HepG2 (cell line): ENCODE data around the gene SAMD4A. TPM values are rescaled to one million over a fixed set of nuclear protein-coding genes. Genes with fewer than 3 reads are reported as not detected.

Experiments
- ATAC-seq: fragments of 200-7000 bp; cut with Tn5 transposase; 3 replicates; pipeline ENCODE4 v1.9.1; 2020; ENCODE audit warnings: mild to moderate bottlenecking, moderate library complexity
- BruUV-seq: library from RNA; stranded (reverse); fragments of 400-500 nt; replicated peaks from 2 replicates; lab custom pipeline; 2021; lab: Mats Ljungman, UMichigan
- CTCF ChIA-PET: fragments of 300-600 bp; formaldehyde crosslinking; extraction: SDS; loops from one replicate; lab custom pipeline; 2021; ENCODE audit warnings: low total read pairs, inconsistent platforms, low intra/inter-chr PET ratio; lab: Yijun Ruan, JAX
- POLR2A ChIA-PET: fragments of 350-600 bp; sonication (Branson Sonifier 250); formaldehyde crosslinking; loops from one replicate; lab custom pipeline; 2020; ENCODE audit warnings: antibody characterized with exemption, inconsistent platforms; lab: Yijun Ruan, JAX
- DNase-seq: peaks from one replicate; pipeline ENCODE4 v3.0.0-alpha.2; 2015; ENCODE audit warnings: low spot score
- FAIRE-seq: peaks from 3 replicates; lab custom pipeline; 2011; peaks lifted over from hg19 to GRCh38; lab: Jason Lieb, UNC
- H2AFZ ChIP-seq: one replicate; pipeline ENCODE4 v1.6.1; 2011; ENCODE audit warnings: low read length, inconsistent platforms
- H3K27ac ChIP-seq: fragments of 300-600 bp; 3 replicates; pipeline ENCODE4 v1.8.0; 2011; ENCODE audit warnings: mixed run types, mild to moderate bottlenecking, mixed read lengths, low read length, inconsistent platforms; ENCODE audit not compliant: insufficient read depth; ENCODE audit errors: extremely low read length
- H3K27me3 ChIP-seq, 2 experiments: fragments of 200-600 bp in 1 of 2; 2 replicates in 1 of 2; 3 replicates in 1 of 2; pipeline versions ENCODE4 v1.6.0 to v1.8.0; 2011; ENCODE audit warnings: low read length in 2 of 2, mild to moderate bottlenecking in 2 of 2, moderate library complexity in 2 of 2, inconsistent platforms in 1 of 2; ENCODE audit not compliant: insufficient read depth in 2 of 2, control insufficient read depth in 1 of 2
- H3K36me3 ChIP-seq, 2 experiments: fragments of 200-600 bp in 1 of 2; replicated peaks in 1 of 2; 2 replicates in 1 of 2; 3 replicates in 1 of 2; pipeline versions ENCODE4 v1.5.1 to v1.8.0; 2011; ENCODE audit warnings: low read length in 2 of 2, inconsistent platforms in 1 of 2; ENCODE audit not compliant: insufficient read depth in 2 of 2, control insufficient read depth in 1 of 2
- H3K4me1 ChIP-seq: 2 replicates; pipeline ENCODE4 v1.5.1; 2012; ENCODE audit warnings: low read length, inconsistent platforms; ENCODE audit not compliant: insufficient read depth
- H3K4me2 ChIP-seq: 2 replicates; pipeline ENCODE4 v1.6.0; 2011; ENCODE audit warnings: low read depth, low read length, inconsistent platforms
- H3K4me3 ChIP-seq, 3 experiments: fragments of 200-600 bp in 1 of 3; sonication (generic), shearing (Covaris generic) in 1 of 3; replicated peaks in 1 of 3; 2 replicates each; pipeline ENCODE4 v1.5.1; 2011 to 2016; ENCODE audit warnings: low read length in 3 of 3, inconsistent platforms in 2 of 3, low read depth in 2 of 3, mild to moderate bottlenecking in 2 of 3, control low read depth in 1 of 3, mixed read lengths in 1 of 3; ENCODE audit not compliant: insufficient read depth in 1 of 3
- H3K79me2 ChIP-seq: one replicate; pipeline ENCODE4 v1.6.1; 2011; ENCODE audit warnings: low read length, inconsistent platforms; ENCODE audit not compliant: insufficient read depth
- H3K9ac ChIP-seq: 2 replicates; pipeline ENCODE4 v1.6.0; 2011; ENCODE audit warnings: mild to moderate bottlenecking, low read depth, low read length, inconsistent platforms; ENCODE audit not compliant: insufficient read depth
- H3K9me3 ChIP-seq: 2 replicates; pipeline ENCODE4 v1.5.1; 2012; ENCODE audit warnings: mild to moderate bottlenecking, low read length
- H4K20me1 ChIP-seq: 2 replicates; pipeline ENCODE4 v1.6.0; 2011; ENCODE audit warnings: inconsistent platforms, mild to moderate bottlenecking, low read length, moderate library complexity; ENCODE audit not compliant: insufficient read depth
- E2F5 ChIP-seq: sonication (generic); formaldehyde crosslinking; conservative IDR thresholded peaks from 2 replicates; pipeline ENCODE4 v1.4.0; 2020; ENCODE audit warnings: missing genetic modification reagents
- GATA4 ChIP-seq: sonication (generic); IDR thresholded peaks from 2 replicates; pipeline ENCODE4 v1.6.1; 2016; ENCODE audit warnings: antibody characterized with exemption, low read depth, borderline replicate concordance
- HDAC1 ChIP-seq: sonication (generic); formaldehyde crosslinking; IDR thresholded peaks from 2 replicates; pipeline ENCODE4 v1.5.1; 2020; ENCODE audit warnings: mild to moderate bottlenecking, missing genetic modification reagents
- NCOA1 ChIP-seq: sonication (generic); formaldehyde crosslinking; IDR thresholded peaks from 2 replicates; pipeline ENCODE4 v1.9.0; 2021; ENCODE audit warnings: missing genetic modification reagents
- NFIC ChIP-seq: IDR thresholded peaks from 2 replicates; pipeline ENCODE4 v1.6.1; 2012; ENCODE audit warnings: mild to moderate bottlenecking, low read length, inconsistent platforms
- NFKBIZ ChIP-seq: IDR thresholded peaks from 2 replicates; pipeline ENCODE4 v1.6.1; 2018; ENCODE audit warnings: missing genetic modification reagents, missing compliant biosample characterization
- RFXAP ChIP-seq: sonication (generic); formaldehyde crosslinking; IDR thresholded peaks from 2 replicates; pipeline ENCODE4 v1.4.0; 2020; ENCODE audit warnings: missing genetic modification reagents, borderline replicate concordance
- RXRA ChIP-seq: sonication (generic); formaldehyde crosslinking; IDR thresholded peaks from 2 replicates; pipeline ENCODE4 v1.5.1; 2020; ENCODE audit warnings: missing genetic modification reagents
- SIN3B ChIP-seq: fragments of 150-350 bp; IDR thresholded peaks from 2 replicates; pipeline ENCODE4 v1.6.1; 2014; ENCODE audit warnings: low read length
- TEAD3 ChIP-seq: optimal IDR thresholded peaks from 2 replicates; pipeline ENCODE3; 2016; ENCODE audit warnings: borderline replicate concordance
- UBTF ChIP-seq: sonication (generic); formaldehyde crosslinking; IDR thresholded peaks from 2 replicates; pipeline ENCODE4 v1.4.0; 2020; ENCODE audit warnings: mild to moderate bottlenecking, missing genetic modification reagents
- ZBTB3 ChIP-seq: sonication (generic); formaldehyde crosslinking; IDR thresholded peaks from 2 replicates; pipeline ENCODE4 v1.4.0; 2020; ENCODE audit warnings: low read depth, mild to moderate bottlenecking, moderate library complexity, missing genetic modification reagents, borderline replicate concordance
- ZBTB38 ChIP-seq: sonication (generic); formaldehyde crosslinking; IDR thresholded peaks from 2 replicates; pipeline ENCODE4 v1.5.1; 2020; ENCODE audit warnings: mild to moderate bottlenecking, missing genetic modification reagents
- ZBTB8A ChIP-seq: sonication (generic); formaldehyde crosslinking; IDR thresholded peaks from 2 replicates; pipeline ENCODE4 v1.4.0; 2020; ENCODE audit warnings: mild to moderate bottlenecking, low read depth, missing genetic modification reagents, borderline replicate concordance
- ZFP36 ChIP-seq: fragments of 150-350 bp; IDR thresholded peaks from 2 replicates; pipeline ENCODE4 v1.6.1; 2018; ENCODE audit warnings: borderline replicate concordance, low read length, low read depth; ENCODE audit not compliant: partially characterized antibody
- ZNF18 ChIP-seq: sonication (generic); formaldehyde crosslinking; IDR thresholded peaks from 2 replicates; pipeline ENCODE4 v1.8.0; 2022; ENCODE audit warnings: mild to moderate bottlenecking, missing genetic modification reagents; ENCODE audit not compliant: insufficient replicate concordance
- ZNF441 ChIP-seq: sonication (generic); formaldehyde crosslinking; IDR thresholded peaks from 2 replicates; pipeline ENCODE4 v1.7.0; 2021; ENCODE audit warnings: missing genetic modification reagents, borderline replicate concordance
- ZNF501 ChIP-seq: sonication (generic); formaldehyde crosslinking; IDR thresholded peaks from 2 replicates; pipeline ENCODE4 v1.5.1; 2020; ENCODE audit warnings: mild to moderate bottlenecking, moderate library complexity, missing genetic modification reagents
- ZNF549 ChIP-seq: sonication (generic); formaldehyde crosslinking; IDR thresholded peaks from 2 replicates; pipeline ENCODE4 v1.5.0; 2020; ENCODE audit warnings: missing genetic modification reagents
- ZNF564 ChIP-seq: sonication (generic); formaldehyde crosslinking; IDR thresholded peaks from 2 replicates; pipeline ENCODE4 v1.8.1; 2023; ENCODE audit warnings: mild to moderate bottlenecking, missing genetic modification reagents
- ZNF660 ChIP-seq: sonication (generic); formaldehyde crosslinking; IDR thresholded peaks from 2 replicates; pipeline ENCODE4 v1.5.1; 2020; ENCODE audit warnings: mild to moderate bottlenecking, low read depth, missing genetic modification reagents, borderline replicate concordance
- WGBS: methylation state at CpG from one replicate; pipeline ENCODE4 v1.1.6; 2017; ENCODE audit warnings: low lambda C conversion rate; 5-methylcytosine and 5-hydroxymethylcytosine counted together
- in situ Hi-C: cut with HindIII; loops from 2 replicates; pipeline ENCODE4 v1.10.0; 2017; ENCODE audit warnings: low pct_unique_long_range_greater_than_20kb; ENCODE audit not compliant: extremely low pct_ligation_motif_present
- intact Hi-C: fragments of 100-400 bp; cut with micrococcal nuclease; formaldehyde crosslinking; loops from one replicate; pipeline ENCODE4 v1.10.0; 2022; ENCODE audit not compliant: unreplicated experiment
- polyA plus RNA-seq, 8 experiments: library from polyadenylated mRNA; depleted of rRNA in 3 of 8; stranded (reverse) in 7 of 8; unstranded in 1 of 8; fragments of >200 nt; fragmentation: Illumina TruSeq in 4 of 8; extraction: Trizol in 4 of 8; gene quantifications; 2 replicates each; pipeline versions ENCODE4 v1.2.1 to v1.2.3, GENCODE V29; 2011 to 2016; ENCODE audit warnings: low read depth in 4 of 8, missing spikeins in 1 of 8, mixed read lengths in 1 of 8; ENCODE audit not compliant: insufficient read depth in 1 of 8
- total RNA-seq, 5 experiments: library from RNA; depleted of rRNA; stranded (reverse); fragments of >200 nt; fragmentation: Illumina TruSeq; extraction: Trizol; gene quantifications; 2 replicates each; pipeline ENCODE4 v1.2.3, GENCODE V29; 2016; ENCODE audit warnings: low read depth in 1 of 5

The SAMD4A gene
- total and polyA plus RNA-seq, 2 of the 13 experiments (the other 11 are each of a cell fraction or from before 2014, with no cell fraction given), result 11.8 to 13.0 TPM

- TF ChIP-seq ZNF18 (CRISPR knock-in tag), result no peak
- no peak for TF ChIP-seq NCOA1 (CRISPR knock-in tag)
- no peak for TF ChIP-seq GATA4
- TF ChIP-seq ZBTB38, result no peak
- no peak for TF ChIP-seq SIN3B
These were observed 100.3 kb downstream of the SAMD4A start (continued) for GRCh38 chr14:54667026-54667744.

GRCh38 chr14:54667764-54668163 lies 100.8 kb downstream of the SAMD4A start:
- Histone ChIP-seq H3K4me3 (no peak overlapping the region), H3K4me2 (no peak overlapping the region), H3K36me3 (peaks cover 0 to 9% of the 10 kb centered on the region in 2 experiments; a peak in 2 of 5 replicates), H3K9ac (no peak overlapping the region), H4K20me1 (no peaks in the 10 kb centered on the region), H3K9me3 (no peaks in the 10 kb centered on the region), H3K27ac (no peak overlapping the region), H3K4me1 (peaks cover 59% of the 10 kb centered on the region), H3K79me2 (peaks cover 10% of the 10 kb centered on the region), H2AFZ (no peak overlapping the region), H3K27me3 (no peaks in the 10 kb centered on the region)
- no peak for DNase-seq
- WGBS, result 97% methylated on average over 8 of the region's 8 CpGs
- no peak for ATAC-seq
- in situ Hi-C loops, result no loop called here
- CTCF ChIA-PET, result no interaction called here
- BruUV-seq, result no TSS peak
- POLR2A ChIA-PET, result interaction anchor here (1.0 kb wide), 1 partner anchor 25 kb away, joined by 4 read pairs; no protein-coding TSS in a partner anchor
- FAIRE-seq, result no peak
- intact Hi-C loops, result no loop called here
- TF ChIP-seq ZNF660 (no peak), HDAC1 (CRISPR knock-in tag) (no peak), ZBTB3 (CRISPR knock-in tag) (no peak), NFIC (no peak), UBTF (CRISPR knock-in tag) (no peak), ZFP36 (no peak), NFKBIZ (CRISPR knock-in tag) (no peak), RXRA (no peak), ZBTB8A (CRISPR knock-in tag) (no peak), ZNF441 (CRISPR knock-in tag) (no peak), RFXAP (CRISPR knock-in tag) (no peak), TEAD3 (CRISPR knock-in tag) (no peak), ZNF549 (no peak), ZNF564 (CRISPR knock-in tag) (no peak), E2F5 (no peak), ZNF501 (no peak)
